ENCODE measurements around the gene ZNF827. TPM values are rescaled to one million over a fixed set of nuclear protein-coding genes. Genes with fewer than 3 reads are reported as not detected.

ZNF827 gene
- total RNA-seq, 4 donors from 2014 or later, result 2.6 to 17.9 (median 3.7) TPM

- WGBS, 2 donors, result 33 to 38% methylated on average over 6 to 7 of the region's 9 CpGs
- DNase-seq (ENCODE audit: low spot score in 2 of 2), result no peak
- TF ChIP-seq CTCF (IDR thresholded peaks at IDR 0.05) (no peak), POLR2A (IDR thresholded peaks at IDR 0.05) (no peak)
- intact Hi-C loops (cut with DNase I; ENCODE audit: low total_unique reads), result no loop called here
- H3K4me3 ChIP-seq (ENCODE audit: low read depth, poor library complexity, severe bottlenecking), result no peak overlapping the region
Measured at GRCh38 chr4:145736241-145736831, 202.3 kb downstream of the ZNF827 start.

DNA sequence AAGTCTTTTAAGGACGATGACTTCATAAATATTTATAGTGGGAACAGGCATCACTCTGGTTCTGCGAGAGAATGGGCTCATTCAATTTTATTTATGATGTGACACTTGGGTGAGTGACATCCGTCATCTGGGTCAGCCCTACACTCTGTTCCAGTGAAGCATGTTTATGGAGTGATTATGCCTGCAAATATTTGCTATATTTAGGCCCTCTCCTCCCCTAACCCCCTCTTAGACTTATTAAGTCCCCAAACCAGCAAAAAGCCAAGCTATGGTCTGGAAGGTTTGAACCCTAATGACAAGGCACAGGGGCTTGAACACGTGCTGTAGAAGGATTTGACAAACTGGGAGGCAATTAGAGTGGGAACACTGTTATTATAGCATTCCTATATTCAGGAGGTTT is 202.8 kb downstream of the ZNF827 start:
- TF ChIP-seq CTCF (IDR thresholded peaks at IDR 0.05) (no peak), POLR2A (IDR thresholded peaks at IDR 0.05) (no peak)
- no peak for DNase-seq (ENCODE audit: low spot score in 2 of 2)
- WGBS, 2 donors, result 73 to 77% methylated on average over 4 of the region's 4 CpGs
- H3K4me3 ChIP-seq (ENCODE audit: low read depth, poor library complexity, severe bottlenecking), result no peak overlapping the region
- intact Hi-C loops (cut with DNase I; ENCODE audit: low total_unique reads), result no loop called here

GRCh38 chr4:145735347-145735675 is 203.3 kb downstream of the ZNF827 start:
- 36 to 56% methylated on average over 2 of the region's 2 CpGs for WGBS, 2 donors
- intact Hi-C loops (cut with DNase I; ENCODE audit: low total_unique reads), result no loop called here
- DNase-seq (ENCODE audit: low spot score in 2 of 2), result no peak
- no peak for TF ChIP-seq POLR2A (IDR thresholded peaks at IDR 0.05)
- no peak for TF ChIP-seq CTCF (IDR thresholded peaks at IDR 0.05)
- H3K4me3 ChIP-seq (ENCODE audit: low read depth, poor library complexity, severe bottlenecking), result no peak overlapping the region

DNA sequence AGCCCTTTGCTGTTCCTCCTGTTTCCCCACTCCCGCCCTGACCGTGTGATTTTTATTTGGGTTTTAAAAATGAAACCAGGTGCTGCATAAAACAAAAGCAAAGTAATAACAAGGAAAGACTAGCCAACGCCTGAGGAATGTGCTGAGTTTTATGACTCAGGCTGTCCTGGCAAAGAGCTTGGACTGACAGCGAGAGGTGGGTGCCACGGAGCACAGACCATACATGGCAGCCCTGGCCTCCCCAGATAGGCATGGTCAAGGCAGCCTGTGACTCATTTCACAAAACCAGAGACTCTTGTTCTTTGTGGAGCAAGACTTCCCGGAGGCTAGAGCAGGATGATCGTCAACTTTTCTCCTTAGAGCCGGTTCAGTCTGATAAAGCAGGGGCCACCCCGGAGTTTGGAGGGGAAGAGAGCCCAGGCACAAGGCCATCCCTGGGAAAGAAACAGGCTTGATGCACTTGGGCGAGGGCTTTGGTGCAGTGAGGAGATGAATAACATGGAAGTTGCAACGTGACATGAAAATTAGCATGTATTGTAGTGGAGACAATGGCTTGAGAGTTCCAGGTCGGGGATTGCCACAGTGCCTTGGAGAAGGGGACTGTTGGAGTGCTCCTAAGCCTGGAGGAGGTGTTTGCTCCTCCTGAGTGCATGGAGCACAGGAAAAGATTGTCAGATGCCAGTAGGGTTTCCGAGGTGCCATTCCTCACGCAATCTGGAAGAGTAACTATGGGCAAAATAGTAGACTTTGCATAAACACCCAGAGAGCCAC is 203.9 kb downstream of the ZNF827 start:
- 26 to 36% methylated on average over 14 of the region's 14 CpGs for WGBS, 2 donors
- intact Hi-C loops (cut with DNase I; ENCODE audit: low total_unique reads), result no loop called here
- peak; percentile 58 to 88 for DNase-seq (ENCODE audit: low spot score in 2 of 2)
- H3K4me3 ChIP-seq (ENCODE audit: low read depth, poor library complexity, severe bottlenecking), result no peak overlapping the region
- TF ChIP-seq POLR2A (IDR thresholded peaks at IDR 0.05) (no peak), CTCF (IDR thresholded peaks at IDR 0.05) (no peak)

DNA sequence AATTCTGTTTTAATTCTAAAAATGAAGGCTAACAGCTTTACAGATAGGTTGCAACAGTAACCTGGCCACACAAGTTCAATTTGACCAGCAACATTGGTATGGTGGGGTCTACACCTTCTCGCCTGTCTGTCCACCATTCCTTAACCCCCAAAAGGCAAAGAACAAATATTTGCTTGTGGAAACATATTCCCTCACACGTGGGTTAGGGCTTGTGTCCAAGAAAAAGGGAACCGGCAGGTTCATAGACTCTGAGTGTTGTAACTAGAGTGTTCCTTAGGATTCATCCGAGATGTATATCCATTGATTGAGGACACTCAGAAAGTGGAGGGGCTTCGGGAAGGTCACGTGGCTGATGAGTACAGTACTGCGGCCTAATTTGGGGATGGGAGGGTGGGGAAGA is 204.6 kb downstream of the ZNF827 start:
- no peak overlapping the region for H3K4me3 ChIP-seq (ENCODE audit: low read depth, poor library complexity, severe bottlenecking)
- TF ChIP-seq CTCF (IDR thresholded peaks at IDR 0.05) (no peak), POLR2A (IDR thresholded peaks at IDR 0.05) (no peak)
- no peak for DNase-seq (ENCODE audit: low spot score in 2 of 2)
- WGBS, 2 donors, result 45 to 48% methylated on average over 7 of the region's 7 CpGs
- intact Hi-C loops (cut with DNase I; ENCODE audit: low total_unique reads), result no loop called here

Data from lower leg skin (tissue), 4 donors.